GM12878 (cell line): ENCODE measurements around the gene MYO7A. TPM values are rescaled to one million over a fixed set of nuclear protein-coding genes. Genes with fewer than 3 reads are reported as not detected.

ENCODE experiments used
- ATAC-seq: fragments of 200-7000 bp; cut with Tn5 transposase; 3 replicates; pipeline ENCODE4 v1.9.1; 2020; ENCODE audit warnings: mild to moderate bottlenecking, moderate library complexity
- BruUV-seq: library from RNA; stranded (reverse); fragments of 400-500 nt; replicated peaks from 2 replicates; lab custom pipeline; 2021; lab: Mats Ljungman, UMichigan
- CTCF ChIA-PET: fragments of 300-600 bp; sonication (Branson Sonifier 250); formaldehyde crosslinking; extraction: SDS; loops from one replicate; lab custom pipeline; 2021; ENCODE audit warnings: inconsistent platforms; lab: Yijun Ruan, JAX
- POLR2A ChIA-PET: fragments of 350-600 bp; formaldehyde crosslinking; extraction: SDS; loops from one replicate; lab custom pipeline; 2021; ENCODE audit warnings: inconsistent platforms; lab: Charles Lee
- RAD21 ChIA-PET: fragments of 300-600 bp; sonication (Branson Sonifier 250); formaldehyde crosslinking; loops from one replicate; lab custom pipeline; 2023; ENCODE audit warnings: antibody characterized with exemption; ENCODE audit not compliant: unreplicated experiment; lab: Charles Lee
- SMC1A ChIA-PET: fragments of 300-600 bp; sonication (Branson Sonifier 250); formaldehyde crosslinking; loops from one replicate; lab custom pipeline; 2023; ENCODE audit not compliant: unreplicated experiment, uncharacterized antibody; lab: Charles Lee
- DNase-seq: peaks from one replicate; pipeline ENCODE4 v3.0.0-alpha.2; 2011; ENCODE audit warnings: low read depth, low spot score
- FAIRE-seq: peaks from 3 replicates; lab custom pipeline; 2011; peaks lifted over from hg19 to GRCh38; lab: Jason Lieb, UNC
- H2AFZ ChIP-seq: 2 replicates; pipeline ENCODE4 v1.6.0; 2011; ENCODE audit warnings: low read depth, low read length, control low read depth; ENCODE audit not compliant: control insufficient read depth
- H3K27ac ChIP-seq: 2 replicates; pipeline ENCODE4 v1.5.1; 2011; ENCODE audit warnings: control low read depth; ENCODE audit not compliant: control insufficient read depth, insufficient read depth
- H3K27me3 ChIP-seq, 2 experiments: replicated peaks in 1 of 2; 2 replicates each; pipeline versions ENCODE4 v1.6.0 to v1.6.1; 2011; ENCODE audit warnings: low read length in 1 of 2; ENCODE audit not compliant: control insufficient read depth in 2 of 2, insufficient read depth in 2 of 2
- H3K36me3 ChIP-seq, 2 experiments: 2 replicates each; pipeline ENCODE4 v1.5.1; 2011; ENCODE audit warnings: low read length in 1 of 2; ENCODE audit not compliant: control insufficient read depth in 2 of 2, insufficient read depth in 2 of 2
- H3K4me1 ChIP-seq: 2 replicates; pipeline ENCODE4 v1.6.1; 2011; ENCODE audit warnings: mild to moderate bottlenecking, low read length, moderate library complexity, mixed read lengths; ENCODE audit not compliant: control insufficient read depth, insufficient read depth
- H3K4me2 ChIP-seq: 2 replicates; pipeline ENCODE4 v1.6.0; 2011; ENCODE audit warnings: control low read depth; ENCODE audit not compliant: control insufficient read depth, insufficient read depth
- H3K4me3 ChIP-seq: fragments of 200-600 bp; sonication (generic); 2 replicates; pipeline ENCODE4 v1.5.1; 2016
- H3K79me2 ChIP-seq: 2 replicates; pipeline ENCODE4 v1.6.0; 2011; ENCODE audit warnings: low read length; ENCODE audit not compliant: control insufficient read depth, insufficient read depth
- H3K9ac ChIP-seq: 2 replicates; pipeline ENCODE4 v1.8.0; 2011; ENCODE audit warnings: low read length, control low read depth, mixed read lengths; ENCODE audit not compliant: control insufficient read depth, insufficient read depth
- H3K9me3 ChIP-seq: replicated peaks from 3 replicates; pipeline ENCODE4 v1.5.1; 2011; ENCODE audit warnings: mild to moderate bottlenecking, low read length; ENCODE audit not compliant: control insufficient read depth, insufficient read depth
- H4K20me1 ChIP-seq: 2 replicates; pipeline ENCODE4 v1.6.0; 2011; ENCODE audit not compliant: control insufficient read depth, insufficient read depth
- ATF7 ChIP-seq: fragments of 450-650 bp; IDR thresholded peaks from 2 replicates; pipeline ENCODE4 v1.6.1; 2016; ENCODE audit warnings: low read depth, mild to moderate bottlenecking
- BRCA1 ChIP-seq: IDR thresholded peaks from 2 replicates; pipeline ENCODE4 v1.6.1; 2011; ENCODE audit warnings: low read depth, low read length, improper control_type of control experiment
- CBFB ChIP-seq: IDR thresholded peaks from 2 replicates; pipeline ENCODE4 v1.6.1; 2016; ENCODE audit warnings: antibody characterized with exemption, low read depth
- EP300 ChIP-seq, 2 experiments: fragments of 150-350 bp in 1 of 2; IDR thresholded peaks; 2 replicates each; pipeline ENCODE4 v1.6.1; 2011 to 2012; ENCODE audit warnings: low read depth in 2 of 2, low read length in 2 of 2, borderline replicate concordance in 1 of 2, improper control_type of control experiment in 1 of 2, inconsistent platforms in 1 of 2; ENCODE audit not compliant: control insufficient read depth in 1 of 2
- KDM1A ChIP-seq: fragments of 200-600 bp; sonication (generic); IDR thresholded peaks from 2 replicates; pipeline ENCODE4 v1.6.1; 2016; ENCODE audit warnings: borderline replicate concordance
- NFYA ChIP-seq: IDR thresholded peaks from 2 replicates; pipeline ENCODE4 v1.6.1; 2011; ENCODE audit warnings: low read depth, mild to moderate bottlenecking, low read length, improper control_type of control experiment, borderline replicate concordance
- NR2C2 ChIP-seq: IDR thresholded peaks from 2 replicates; pipeline ENCODE4 v1.6.1; 2011; ENCODE audit warnings: borderline replicate concordance, low read depth; ENCODE audit not compliant: control insufficient read depth, insufficient read length
- PAX5 ChIP-seq: IDR thresholded peaks from 2 replicates; pipeline ENCODE4 v1.6.1; 2011; ENCODE audit warnings: low read depth, low read length, borderline replicate concordance
- POLR2AphosphoS5 ChIP-seq: IDR thresholded peaks from 2 replicates; pipeline ENCODE4 v1.6.1; 2011; ENCODE audit warnings: mild to moderate bottlenecking, low read length, inconsistent platforms
- RBBP5 ChIP-seq: fragments of 200-600 bp; sonication (generic); conservative IDR thresholded peaks from 2 replicates; pipeline ENCODE4 v1.6.1; 2016
- SMAD1 ChIP-seq: fragments of 450-650 bp; IDR thresholded peaks from 2 replicates; pipeline ENCODE4 v1.6.1; 2018; ENCODE audit warnings: mild to moderate bottlenecking, low read depth; ENCODE audit not compliant: partially characterized antibody
- SMARCA5 ChIP-seq: fragments of 450-650 bp; IDR thresholded peaks from 2 replicates; pipeline ENCODE4 v1.6.1; 2017; ENCODE audit warnings: mild to moderate bottlenecking
- STAT1 ChIP-seq: fragments of 450-650 bp; conservative IDR thresholded peaks from 2 replicates; pipeline ENCODE4 v1.6.1; 2014; ENCODE audit warnings: antibody characterized with exemption, mild to moderate bottlenecking
- TAF1 ChIP-seq: IDR thresholded peaks from 2 replicates; pipeline ENCODE4 v1.6.1; 2011; ENCODE audit warnings: mild to moderate bottlenecking, low read depth, low read length, borderline replicate concordance
- YBX1 ChIP-seq: fragments of 450-650 bp; IDR thresholded peaks from 2 replicates; pipeline ENCODE4 v1.6.1; 2016; ENCODE audit warnings: antibody characterized with exemption
- ZBTB40 ChIP-seq: fragments of 450-650 bp; IDR thresholded peaks from 2 replicates; pipeline ENCODE4 v1.6.1; 2016; ENCODE audit warnings: mild to moderate bottlenecking, moderate library complexity, borderline replicate concordance
- WGBS: methylation state at CpG from one replicate; pipeline ENCODE4 v1.1.6; 2016; ENCODE audit warnings: low lambda C conversion rate; ENCODE audit not compliant: insufficient replicate concordance, insufficient coverage; ENCODE audit errors: missing lambda C conversion rate; 5-methylcytosine and 5-hydroxymethylcytosine counted together
- in situ Hi-C: fragments of 300-500 bp; cut with MboI; formaldehyde crosslinking; loops from 9 replicates; pipeline ENCODE4 v1.14.3; 2018; ENCODE audit warnings: mixed read lengths
- intact Hi-C: fragments of 100-400 bp; cut with micrococcal nuclease; formaldehyde crosslinking; loops from one replicate; pipeline ENCODE4 v1.14.2; 2022; ENCODE audit not compliant: unreplicated experiment
- polyA plus RNA-seq, 11 experiments: library from polyadenylated mRNA; depleted of rRNA in 4 of 11; unstranded in 6 of 11; stranded (reverse) in 5 of 11; fragments of >200 nt; fragmentation: Nextera tagmentation in 4 of 11; fragmentation: Illumina TruSeq in 1 of 11; extraction: Ambion mirVana in 4 of 11; extraction: Trizol in 1 of 11; gene quantifications; 1 replicate in 1 of 11; 2 replicates in 10 of 11; pipeline versions ENCODE4 v1.2.1 to v1.2.3, GENCODE V29; 2011 to 2016; ENCODE audit warnings: inconsistent platforms in 2 of 11, missing spikeins in 2 of 11, low read depth in 1 of 11
- total RNA-seq, 4 experiments: library from RNA; depleted of rRNA in 3 of 4; stranded (reverse); fragments of >200 nt in 3 of 4; fragmentation: Illumina TruSeq in 1 of 4; extraction: Trizol in 1 of 4; gene quantifications; 2 replicates each; pipeline versions ENCODE4 v1.2.1 to v1.2.3, GENCODE V29; 2013 to 2021

Gene MYO7A
- total and polyA plus RNA-seq, 10 of the 15 experiments (the other 5 are each of a cell fraction or from before 2014, with no cell fraction given), result 0.01 to 0.21 (median 0.04) TPM; not detected in 6

DNA sequence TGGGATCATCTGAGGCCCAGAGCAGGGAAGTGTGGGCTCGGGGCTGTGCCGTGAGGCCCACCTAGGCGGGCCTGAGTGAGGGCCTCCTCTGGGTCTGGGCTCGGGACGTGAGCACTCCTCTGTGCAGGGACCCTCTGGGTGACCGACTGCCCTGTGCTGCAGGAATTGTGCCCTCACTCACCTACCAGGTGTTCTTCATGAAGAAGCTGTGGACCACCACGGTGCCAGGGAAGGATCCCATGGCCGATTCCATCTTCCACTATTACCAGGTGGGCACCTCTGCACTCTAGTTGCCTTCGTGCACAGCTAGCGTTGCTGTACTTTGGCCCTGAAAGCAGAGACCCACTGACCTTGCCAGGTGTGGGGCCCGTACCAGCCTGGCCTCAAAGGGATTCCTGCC is 80.5 kb downstream of the MYO7A start:
- H3K27me3 ChIP-seq, result no peaks in the 10 kb centered on the region; a peak in 1 of 4 replicates
- no peak overlapping the region for H3K4me3 ChIP-seq
- H3K27ac ChIP-seq, result no peak overlapping the region
- H3K36me3 ChIP-seq, result no peaks in the 10 kb centered on the region
- H3K4me2 ChIP-seq, result no peak overlapping the region
- ChIA-PET SMC1A (no interaction called here), RAD21 (no interaction called here), POLR2A (no interaction called here), CTCF (no interaction called here)
- no peaks in the 10 kb centered on the region for H3K79me2 ChIP-seq
- BruUV-seq, result no TSS peak
- no peaks in the 10 kb centered on the region for H4K20me1 ChIP-seq
- no peaks in the 10 kb centered on the region for H3K4me1 ChIP-seq
- no peak for TF ChIP-seq SMARCA5
- TF ChIP-seq TAF1, result no peak
- TF ChIP-seq NFYA, result no peak
- TF ChIP-seq STAT1, result no peak
- no peaks in the 10 kb centered on the region for H3K9me3 ChIP-seq
- in situ Hi-C loops (no loop called here), intact Hi-C loops (no loop called here)
- FAIRE-seq (no peak), ATAC-seq (no peak), DNase-seq (no peak)
- H3K9ac ChIP-seq, result no peak overlapping the region
- 8% methylated on average over 10 of the region's 11 CpGs for WGBS
- no peak overlapping the region for H2AFZ ChIP-seq

DNA sequence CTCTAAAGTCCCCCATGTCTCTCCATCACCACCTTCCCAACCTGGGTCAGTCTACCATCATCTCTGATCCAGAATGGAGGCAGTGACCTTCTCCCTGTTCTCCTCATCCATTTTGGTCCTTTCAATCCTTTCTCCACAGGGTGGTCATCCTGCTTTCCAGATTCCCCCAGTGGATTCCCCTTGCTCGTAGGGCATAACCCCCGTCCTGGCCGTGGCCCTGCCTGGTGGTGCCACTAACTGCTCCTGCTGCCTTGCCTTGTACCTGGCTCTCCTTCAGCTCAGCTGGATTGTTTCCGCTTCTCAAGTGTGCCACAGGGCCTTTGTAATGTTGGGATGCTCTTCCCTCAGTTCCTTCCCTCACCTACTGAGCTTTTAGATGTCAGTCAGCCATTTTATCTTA is 81.6 kb downstream of the MYO7A start:
- Histone ChIP-seq H3K9ac (no peak overlapping the region), H2AFZ (no peak overlapping the region), H3K4me1 (no peaks in the 10 kb centered on the region), H3K36me3 (no peaks in the 10 kb centered on the region), H3K4me3 (no peak overlapping the region), H3K9me3 (no peaks in the 10 kb centered on the region), H3K27me3 (no peaks in the 10 kb centered on the region; a peak in 1 of 4 replicates), H4K20me1 (no peaks in the 10 kb centered on the region), H3K79me2 (no peaks in the 10 kb centered on the region), H3K27ac (no peak overlapping the region), H3K4me2 (no peak overlapping the region)
- FAIRE-seq, result no peak
- intact Hi-C loops, result no loop called here
- ATAC-seq, result no peak
- ChIA-PET RAD21 (no interaction called here), POLR2A (no interaction called here), SMC1A (interaction anchor here (1.0 kb wide), 1 partner anchor 339 kb away, joined by 3 read pairs; no protein-coding TSS in a partner anchor), CTCF (no interaction called here)
- DNase-seq, result no peak
- no TSS peak for BruUV-seq
- WGBS, result 21% methylated on average over 4 of the region's 4 CpGs
- in situ Hi-C loops, result no loop called here
- TF ChIP-seq ZBTB40, result no peak
- no peak for TF ChIP-seq RBBP5
- TF ChIP-seq NR2C2, result no peak
- TF ChIP-seq YBX1, result no peak
- no peak for TF ChIP-seq EP300 (IDR thresholded peaks at IDR 0.05; ENCODE audit: borderline replicate concordance in 1 of 2, control insufficient read depth in 1 of 2, low read depth in 2 of 2, low read length in 2 of 2)
- TF ChIP-seq POLR2AphosphoS5, result no peak
- TF ChIP-seq PAX5, result no peak
- TF ChIP-seq BRCA1, result no peak
- no peak for TF ChIP-seq TAF1
- TF ChIP-seq ATF7, result no peak
- TF ChIP-seq SMAD1, result no peak
- no peak for TF ChIP-seq CBFB
- no peak for TF ChIP-seq KDM1A
